Measurements from ENCODE around the gene CACNA1I.

- TF ChIP-seq FOXM1 (IDR thresholded peaks at IDR 0.05; ENCODE audit: borderline replicate concordance, low read depth) (no peak), TAF1 (IDR thresholded peaks at IDR 0.05; ENCODE audit: low read depth) (no peak), RAD21 (IDR thresholded peaks at IDR 0.05; ENCODE audit: low read depth) (no peak), EP300 (IDR thresholded peaks at IDR 0.05; ENCODE audit: borderline replicate concordance) (no peak), REST (IDR thresholded peaks at IDR 0.05; ENCODE audit: low read depth) (no peak), USF1 (IDR thresholded peaks at IDR 0.05) (no peak), MAX (IDR thresholded peaks at IDR 0.05) (no peak), TCF12 (IDR thresholded peaks at IDR 0.05; ENCODE audit: low read depth) (no peak), YY1 (IDR thresholded peaks at IDR 0.05; ENCODE audit: low read depth) (no peak), EGR1 (IDR thresholded peaks at IDR 0.05) (no peak), ZBTB7A (IDR thresholded peaks at IDR 0.05; ENCODE audit: low read depth) (no peak), CEBPB (IDR thresholded peaks at IDR 0.05) (no peak)
Measured at GRCh38 chr22:39535831-39536449, 34.6 kb upstream of the CACNA1I start.

Measured in Ishikawa (cell line).